ENCODE measurements around the gene CBX4. TPM values are rescaled to one million over a fixed set of nuclear protein-coding genes. Genes with fewer than 3 reads are reported as not detected.

Gene CBX4
- total and polyA plus RNA-seq, 2 of the 13 experiments (the other 11 are each of a cell fraction or from before 2014, with no cell fraction given) = 25.8 to 50.8 TPM

- TF ChIP-seq GMEB1 (CRISPR knock-in tag; IDR thresholded peaks at IDR 0.05; ENCODE audit: borderline replicate concordance) (peak; percentile 67; the same call in 1 of the 2 replicates), ZNF20 (CRISPR knock-in tag; IDR thresholded peaks at IDR 0.05) (peak; percentile 77; the same call in 1 of the 2 replicates), ZNF83 (CRISPR knock-in tag; IDR thresholded peaks at IDR 0.05; ENCODE audit: borderline replicate concordance) (0 out of 2 replicates have a peak, but pooled peaks have one; percentile 44), SPEN (CRISPR knock-in tag; IDR thresholded peaks at IDR 0.05; ENCODE audit: low read depth) (peak; percentile 90), NFATC3 (CRISPR knock-in tag; IDR thresholded peaks at IDR 0.05) (no peak), NPAS2 (CRISPR knock-in tag; IDR thresholded peaks at IDR 0.05; ENCODE audit: borderline replicate concordance) (peak; percentile 84; the same call in 1 of the 2 replicates), GTF3A (CRISPR knock-in tag; conservative IDR thresholded peaks at IDR 0.05) (peak; percentile 48; the same call in 1 of the 2 replicates), SRSF4 (IDR thresholded peaks at IDR 0.05; ENCODE audit: low read depth, low read length, poor library complexity, severe bottlenecking) (no peak), ZNF318 (CRISPR knock-in tag; IDR thresholded peaks at IDR 0.05) (peak; percentile 85; the same call in 1 of the 2 replicates), ZBTB42 (CRISPR knock-in tag; IDR thresholded peaks at IDR 0.05) (peak; percentile 94), SRF (IDR thresholded peaks at IDR 0.05; ENCODE audit: low read depth, low read length) (no peak), MAFF (IDR thresholded peaks at IDR 0.05; ENCODE audit: low read depth, low read length) (no peak), MEIS2 (CRISPR knock-in tag; IDR thresholded peaks at IDR 0.05) (peak; percentile 78; the same call in 1 of the 2 replicates), NR2F6 (IDR thresholded peaks at IDR 0.05) (no peak), NR2F6 (CRISPR knock-in tag; IDR thresholded peaks at IDR 0.05) (peak; percentile 22; the same call in 1 of the 2 replicates), CREM (IDR thresholded peaks at IDR 0.05) (no peak), CREM (CRISPR knock-in tag; IDR thresholded peaks at IDR 0.05) (no peak), KMT2A (CRISPR knock-in tag; IDR thresholded peaks at IDR 0.05) (0 out of 2 replicates have a peak, but pooled peaks have one; percentile 42)
Measured at GRCh38 chr17:79803997-79804855, 35.0 kb downstream of the CBX4 start (continued).
